ENCODE data around the gene LTBP2.

DNA sequence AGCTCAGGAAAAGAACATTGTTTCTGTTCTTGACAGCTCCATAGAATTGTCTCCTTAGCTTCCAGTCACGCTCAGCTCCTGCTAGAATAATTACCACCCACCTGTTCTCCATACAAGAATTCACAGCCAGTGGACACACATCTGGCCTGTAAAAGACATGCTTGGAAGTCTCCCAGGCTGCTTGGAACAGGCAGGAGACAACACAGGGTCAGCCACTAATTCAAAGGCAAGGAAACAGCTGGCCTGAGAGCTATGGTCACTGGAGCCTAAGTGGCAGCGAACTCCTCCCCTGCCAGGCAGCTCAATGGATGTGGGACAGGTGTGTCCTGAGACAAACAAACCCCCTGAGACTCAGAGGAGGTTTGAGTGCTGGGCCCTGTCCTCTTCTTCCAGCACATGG, 22.9 kb upstream of the LTBP2 start:
- TF ChIP-seq, protein P1, sequence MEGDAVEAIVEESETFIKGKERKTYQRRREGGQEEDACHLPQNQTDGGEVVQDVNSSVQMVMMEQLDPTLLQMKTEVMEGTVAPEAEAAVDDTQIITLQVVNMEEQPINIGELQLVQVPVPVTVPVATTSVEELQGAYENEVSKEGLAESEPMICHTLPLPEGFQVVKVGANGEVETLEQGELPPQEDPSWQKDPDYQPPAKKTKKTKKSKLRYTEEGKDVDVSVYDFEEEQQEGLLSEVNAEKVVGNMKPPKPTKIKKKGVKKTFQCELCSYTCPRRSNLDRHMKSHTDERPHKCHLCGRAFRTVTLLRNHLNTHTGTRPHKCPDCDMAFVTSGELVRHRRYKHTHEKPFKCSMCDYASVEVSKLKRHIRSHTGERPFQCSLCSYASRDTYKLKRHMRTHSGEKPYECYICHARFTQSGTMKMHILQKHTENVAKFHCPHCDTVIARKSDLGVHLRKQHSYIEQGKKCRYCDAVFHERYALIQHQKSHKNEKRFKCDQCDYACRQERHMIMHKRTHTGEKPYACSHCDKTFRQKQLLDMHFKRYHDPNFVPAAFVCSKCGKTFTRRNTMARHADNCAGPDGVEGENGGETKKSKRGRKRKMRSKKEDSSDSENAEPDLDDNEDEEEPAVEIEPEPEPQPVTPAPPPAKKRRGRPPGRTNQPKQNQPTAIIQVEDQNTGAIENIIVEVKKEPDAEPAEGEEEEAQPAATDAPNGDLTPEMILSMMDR (IDR thresholded peaks at IDR 0.05 in 4 of 5, conservative IDR thresholded peaks at IDR 0.05 in 1 of 5), result no peak
- no peak for TF ChIP-seq POLR2A (IDR thresholded peaks at IDR 0.05)
